ENCODE results near the gene ITGA1. TPM values are rescaled to one million over a fixed set of nuclear protein-coding genes. Genes with fewer than 3 reads are reported as not detected.

ITGA1 gene
- total and polyA plus RNA-seq, 2 donors (not counting 1 experiment from before 2014, with no cell fraction given): 0.74 TPM; not detected in 1

- Histone ChIP-seq H3K9ac (ENCODE audit: low read length) (no peak overlapping the region), H4K20me1 (ENCODE audit: control insufficient read depth, insufficient read depth, low read length, poor library complexity, severe bottlenecking) (no peaks in the 10 kb centered on the region), H3K9me3 (ENCODE audit: control extremely low read depth in 1 of 3, control insufficient read depth in 2 of 3, insufficient read depth in 1 of 3, low read length in 2 of 3) (no peaks in the 10 kb centered on the region), H2AFZ (ENCODE audit: insufficient read depth, low read depth, low read length, poor library complexity, severe bottlenecking) (no peak overlapping the region), H3K4me3 (ENCODE audit: control extremely low read depth in 1 of 5, extremely low read depth in 1 of 5, insufficient read depth in 1 of 5, low read depth in 2 of 5, low read length in 4 of 5) (no peak overlapping the region), H3K4me2 (replicated peaks; ENCODE audit: low read depth, low read length, poor library complexity, severe bottlenecking) (no peak overlapping the region), H3K4me1 (ENCODE audit: control insufficient read depth in 2 of 2, insufficient read depth in 2 of 2, low read length in 2 of 2) (no peaks in the 10 kb centered on the region), H3K79me2 (ENCODE audit: control insufficient read depth, insufficient read depth, low read length) (no peaks in the 10 kb centered on the region), H3K27ac (ENCODE audit: low read length in 2 of 2) (no peak overlapping the region), H3K27me3 (replicated peaks in 1 of 4; ENCODE audit: control extremely low read depth in 1 of 4, control insufficient read depth in 3 of 4, insufficient read depth in 4 of 4, low read length in 3 of 4) (no peaks in the 10 kb centered on the region), H3K36me3 (replicated peaks in 1 of 2; ENCODE audit: control extremely low read depth in 1 of 2, control insufficient read depth in 1 of 2, extremely low read depth in 1 of 2, insufficient read depth in 2 of 2, low read length in 1 of 2) (no peaks in the 10 kb centered on the region)
- Mint-ChIP-seq H3K27me3 (peaks cover under 1% of the 10 kb centered on the region), H3K4me1 (no peaks in the 10 kb centered on the region), H3K27ac (no peak overlapping the region), H3K4me3 (no peak overlapping the region), H3K9me3 (ENCODE audit: insufficient read depth) (no peaks in the 10 kb centered on the region)
- intact Hi-C loops (cut with micrococcal nuclease): no loop called here
- no peak for DNase-seq
- ATAC-seq (ENCODE audit: low read depth): no peak
- WGBS (ENCODE audit: insufficient coverage): 70% methylated on average over 1 of the region's 2 CpGs
- TF ChIP-seq EZH2 (IDR thresholded peaks at IDR 0.05; ENCODE audit: borderline replicate concordance, insufficient read depth, low read depth, low read length, poor library complexity, severe bottlenecking) (no peak), CTCF (IDR thresholded peaks at IDR 0.05) (no peak)
- POLR2A ChIA-PET: no interaction called here
- CTCF ChIA-PET: no interaction called here
Observed at GRCh38 chr5:52998552-52999313, 211.0 kb downstream of the ITGA1 start.

- no peak for TF ChIP-seq EZH2 (IDR thresholded peaks at IDR 0.05; ENCODE audit: borderline replicate concordance, insufficient read depth, low read depth, low read length, poor library complexity, severe bottlenecking)
- TF ChIP-seq CTCF (IDR thresholded peaks at IDR 0.05): no peak
- Histone ChIP-seq H3K36me3 (replicated peaks in 1 of 2; ENCODE audit: control extremely low read depth in 1 of 2, control insufficient read depth in 1 of 2, extremely low read depth in 1 of 2, insufficient read depth in 2 of 2, low read length in 1 of 2) (no peaks in the 10 kb centered on the region), H3K9me3 (ENCODE audit: control extremely low read depth in 1 of 3, control insufficient read depth in 2 of 3, insufficient read depth in 1 of 3, low read length in 2 of 3) (no peaks in the 10 kb centered on the region), H3K4me3 (ENCODE audit: control extremely low read depth in 1 of 5, extremely low read depth in 1 of 5, insufficient read depth in 1 of 5, low read depth in 2 of 5, low read length in 4 of 5) (no peak overlapping the region), H3K27me3 (replicated peaks in 1 of 4; ENCODE audit: control extremely low read depth in 1 of 4, control insufficient read depth in 3 of 4, insufficient read depth in 4 of 4, low read length in 3 of 4) (no peaks in the 10 kb centered on the region), H3K79me2 (ENCODE audit: control insufficient read depth, insufficient read depth, low read length) (no peaks in the 10 kb centered on the region), H3K27ac (ENCODE audit: low read length in 2 of 2) (no peak overlapping the region), H3K9ac (ENCODE audit: low read length) (no peak overlapping the region), H3K4me1 (ENCODE audit: control insufficient read depth in 2 of 2, insufficient read depth in 2 of 2, low read length in 2 of 2) (no peaks in the 10 kb centered on the region), H2AFZ (ENCODE audit: insufficient read depth, low read depth, low read length, poor library complexity, severe bottlenecking) (no peak overlapping the region), H3K4me2 (replicated peaks; ENCODE audit: low read depth, low read length, poor library complexity, severe bottlenecking) (no peak overlapping the region), H4K20me1 (ENCODE audit: control insufficient read depth, insufficient read depth, low read length, poor library complexity, severe bottlenecking) (no peaks in the 10 kb centered on the region)
- Mint-ChIP-seq H3K4me3 (no peak overlapping the region), H3K27me3 (peaks cover 3% of the 10 kb centered on the region), H3K4me1 (no peaks in the 10 kb centered on the region), H3K9me3 (ENCODE audit: insufficient read depth) (no peaks in the 10 kb centered on the region), H3K27ac (no peak overlapping the region)
- ATAC-seq (ENCODE audit: low read depth) (no peak), DNase-seq (no peak)
- intact Hi-C loops (cut with micrococcal nuclease): no loop called here
- 80% methylated on average over 1 of the region's 1 CpG for WGBS (ENCODE audit: insufficient coverage)
- ChIA-PET CTCF (no interaction called here), POLR2A (no interaction called here)
Observed at GRCh38 chr5:52999344-52999949, 211.7 kb downstream of the ITGA1 start.

Measured in B cell (primary cell).